Cardiac atrium fibroblast (primary cell): ENCODE data around the gene DTNA. TPM values are rescaled to one million over a fixed set of nuclear protein-coding genes. Genes with fewer than 3 reads are reported as not detected.

Source experiments
- total RNA-seq: library from RNA; depleted of rRNA; stranded (reverse); fragments of >200 nt; gene quantifications from 2 replicates; pipeline ENCODE4 v1.2.3, GENCODE V29; 2015

The DTNA gene
- 0.54 and 2.4 TPM in 2 replicates for total RNA-seq

GRCh38 chr18:34709750-34710441 lies at the start of gene DTNA:
Gene DTNA (plus strand): TSS chr18:34710298. CDS start chr18:34755977, 45,679 bp downstream.

